Endometrial microvascular endothelial cells (primary cell): ENCODE results near the gene GREB1. TPM values are rescaled to one million over a fixed set of nuclear protein-coding genes. Genes with fewer than 3 reads are reported as not detected.

Source experiments
- in situ Hi-C: cut with HindIII; loops from 2 replicates; pipeline ENCODE4 v1.10.0; 2017; ENCODE audit warnings: low sequenced_read_pairs, low pct_unique_long_range_greater_than_20kb; ENCODE audit errors: inconsistent ontology term
- total RNA-seq: library from RNA; depleted of rRNA; stranded (reverse); fragments of >200 nt; gene quantifications from one replicate; pipeline ENCODE4 v1.2.3, GENCODE V29; 2015; ENCODE audit errors: inconsistent ontology term

The GREB1 gene
- total RNA-seq, 1 donor from 2014 or later = not detected

GRCh38 chr2:11617527-11617926, 83.7 kb downstream of the GREB1 start:
- in situ Hi-C loops = no loop called here

DNA sequence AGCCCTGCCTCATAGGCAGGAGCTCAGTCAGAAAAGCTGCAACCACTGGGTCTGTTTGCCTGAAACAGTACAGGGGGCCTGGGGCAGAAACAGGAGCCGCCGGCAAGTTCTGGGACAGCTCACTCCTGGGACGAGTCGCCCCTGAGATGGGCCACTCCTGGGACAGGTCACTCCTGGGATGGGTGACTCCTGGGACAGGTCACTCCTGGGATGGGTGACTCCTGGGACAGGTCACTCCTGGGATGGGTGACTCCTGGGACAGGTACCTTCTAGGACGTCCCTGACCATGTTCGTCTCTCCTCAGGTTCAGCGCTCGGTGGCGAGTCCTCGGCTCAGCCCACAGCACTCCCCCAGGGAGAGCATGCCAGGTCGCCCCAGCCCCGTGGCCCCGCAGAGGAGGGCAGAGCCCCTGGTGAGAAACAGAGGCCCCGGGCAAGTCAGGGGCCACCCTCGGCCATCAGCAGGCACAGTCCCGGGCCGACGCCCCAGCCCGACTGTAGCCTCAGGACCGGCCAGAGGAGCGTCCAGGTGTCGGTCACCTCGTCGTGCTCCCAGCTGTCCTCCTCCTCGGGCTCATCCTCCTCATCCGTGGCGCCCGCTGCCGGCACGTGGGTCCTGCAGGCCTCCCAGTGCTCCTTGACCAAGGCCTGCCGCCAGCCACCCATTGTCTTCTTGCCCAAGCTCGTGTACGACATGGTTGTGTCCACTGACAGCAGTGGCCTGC, 84.3 kb downstream of the GREB1 start:
- in situ Hi-C loops = no loop called here

DNA sequence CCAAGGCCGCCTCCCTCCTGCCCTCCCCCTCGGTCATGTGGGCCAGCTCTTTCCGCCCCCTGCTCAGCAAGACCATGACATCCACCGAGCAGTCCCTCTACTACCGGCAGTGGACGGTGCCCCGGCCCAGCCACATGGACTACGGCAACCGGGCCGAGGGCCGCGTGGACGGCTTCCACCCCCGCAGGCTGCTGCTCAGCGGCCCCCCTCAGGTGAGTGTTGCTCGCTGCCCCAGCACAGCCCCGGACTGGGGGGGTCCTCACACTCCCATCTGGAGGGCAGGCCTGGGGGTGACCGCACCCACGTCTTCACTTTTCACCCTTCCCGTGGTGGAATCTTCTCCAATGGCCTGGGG, 84.8 kb downstream of the GREB1 start:
- in situ Hi-C loops = no loop called here

- in situ Hi-C loops = no loop called here
Observed at GRCh38 chr2:11621410-11621809, 87.6 kb downstream of the GREB1 start.

DNA sequence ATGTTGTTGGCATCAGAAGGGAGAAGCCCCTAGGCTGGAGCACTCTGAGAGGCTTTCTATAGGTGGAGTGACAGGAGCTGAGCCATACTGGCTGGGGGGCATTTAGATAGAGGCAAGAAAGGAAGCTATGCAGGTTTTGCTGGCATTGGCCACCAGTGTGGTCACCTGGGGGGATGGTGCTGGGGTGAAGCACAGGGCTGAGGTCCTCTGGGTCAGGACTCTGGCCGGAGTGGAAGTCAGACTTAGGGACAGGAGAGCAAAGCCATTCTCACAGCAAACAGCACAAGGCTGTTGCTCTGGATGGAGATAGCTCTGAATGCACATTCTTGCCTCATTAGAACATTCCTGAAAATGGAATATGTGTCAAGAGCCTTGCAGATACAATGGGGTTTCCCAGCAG, 88.8 kb downstream of the GREB1 start:
- in situ Hi-C loops = no loop called here

DNA sequence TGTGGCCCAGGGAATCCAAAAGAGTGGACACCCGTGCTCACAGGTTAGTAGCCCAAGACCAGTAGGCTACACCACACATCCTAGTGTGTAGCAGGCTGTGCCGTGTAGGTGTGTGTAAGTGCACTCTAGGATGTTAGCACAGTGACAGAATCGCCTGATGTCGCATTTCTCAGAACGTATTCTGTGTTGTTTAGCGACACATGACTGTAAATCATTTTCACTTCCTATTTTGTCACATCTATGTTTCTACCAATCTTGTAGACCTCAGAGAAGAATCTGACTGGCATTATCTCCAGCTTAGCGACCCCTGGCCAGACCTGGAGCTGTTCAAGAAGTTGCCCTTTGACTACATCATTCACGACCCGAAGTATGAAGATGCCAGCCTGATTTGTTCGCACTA, 91.0 kb downstream of the GREB1 start:
- in situ Hi-C loops = no loop called here

DNA sequence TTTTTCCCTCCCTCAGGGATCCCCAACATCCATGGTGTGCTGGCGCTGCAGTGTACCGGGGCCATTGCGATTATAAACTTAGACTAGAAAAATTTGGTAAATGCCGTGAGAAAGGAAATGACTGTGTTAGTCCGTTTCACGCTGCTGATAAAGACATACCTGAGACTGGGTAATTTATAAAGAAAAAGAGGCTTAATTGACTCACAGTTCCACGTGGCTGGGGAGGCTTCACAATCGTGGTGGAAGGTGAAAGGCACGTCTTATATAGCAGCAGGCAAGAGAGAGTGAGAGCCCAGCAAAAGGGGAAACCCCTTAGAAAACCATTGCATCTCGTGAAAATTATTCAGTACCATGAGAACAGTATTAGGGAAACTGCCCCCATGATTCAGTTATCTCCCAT, 91.8 kb downstream of the GREB1 start:
- in situ Hi-C loops = no loop called here

DNA sequence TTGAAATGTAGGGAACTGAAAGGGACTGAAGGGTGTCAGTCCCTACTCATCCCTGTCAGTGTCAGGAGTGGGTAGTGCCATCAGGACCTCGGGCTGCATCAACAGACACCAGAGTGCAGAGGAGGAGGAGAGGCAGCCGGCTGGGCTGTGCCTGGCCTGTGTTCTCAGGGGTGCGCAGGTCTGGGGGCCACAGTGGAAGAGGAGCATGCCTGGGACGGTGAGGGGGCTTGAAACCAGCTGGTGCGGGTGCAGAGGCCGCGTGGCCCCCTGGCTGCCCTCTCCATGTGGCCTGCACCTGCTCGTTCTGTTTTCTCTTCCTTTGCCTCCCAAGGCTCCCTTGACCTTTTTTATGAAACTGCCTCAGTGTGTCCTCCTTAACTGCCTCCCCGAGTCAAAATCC, 94.8 kb downstream of the GREB1 start:
- in situ Hi-C loops = no loop called here

GRCh38 chr2:11629215-11629614, 95.4 kb downstream of the GREB1 start:
- in situ Hi-C loops = no loop called here

- in situ Hi-C loops = no loop called here
Observed at GRCh38 chr2:11629851-11630250, 96.0 kb downstream of the GREB1 start.

DNA sequence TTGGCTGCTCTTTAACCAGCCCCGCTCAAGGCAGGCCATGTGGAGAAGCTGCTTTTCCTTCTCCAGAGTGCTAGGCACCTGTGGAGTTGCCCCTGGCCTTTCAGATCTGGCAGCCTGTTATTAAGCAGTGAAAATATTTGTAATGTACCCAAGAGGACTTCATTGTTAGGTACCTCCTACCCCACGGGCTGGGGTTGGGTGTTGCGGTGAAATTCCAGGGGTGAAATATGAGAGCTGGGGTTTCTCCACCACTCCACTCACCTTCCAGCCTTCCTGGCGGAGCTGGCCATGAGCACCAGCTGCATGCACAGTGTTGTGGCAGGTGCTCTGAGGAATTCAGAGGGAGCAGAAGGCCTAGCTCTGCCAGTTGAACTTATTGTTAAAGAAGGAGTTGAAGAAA, 97.0 kb downstream of the GREB1 start:
- in situ Hi-C loops = no loop called here

DNA sequence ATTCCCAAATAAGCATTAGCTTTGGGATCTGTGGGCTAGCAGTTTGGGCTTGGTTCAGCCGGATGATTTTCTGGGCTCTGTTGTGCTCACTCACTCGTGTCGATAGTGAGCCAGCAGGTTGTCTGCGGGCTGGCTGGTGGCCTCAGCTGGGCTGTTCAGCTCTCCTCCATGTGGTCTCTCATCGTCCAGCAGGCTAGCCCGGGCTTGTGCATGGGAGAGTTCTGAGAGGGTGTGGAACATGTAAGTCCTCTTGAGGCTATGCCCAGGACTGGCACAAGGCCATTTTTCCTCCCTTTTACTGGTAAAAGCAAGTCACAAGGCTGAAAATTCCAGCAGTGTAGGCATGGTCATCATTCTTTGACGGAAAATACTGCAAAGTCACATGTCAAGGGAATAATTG, 97.6 kb downstream of the GREB1 start:
- in situ Hi-C loops = no loop called here

- in situ Hi-C loops = no loop called here
Observed at GRCh38 chr2:11633923-11634478, 100.2 kb downstream of the GREB1 start.

DNA sequence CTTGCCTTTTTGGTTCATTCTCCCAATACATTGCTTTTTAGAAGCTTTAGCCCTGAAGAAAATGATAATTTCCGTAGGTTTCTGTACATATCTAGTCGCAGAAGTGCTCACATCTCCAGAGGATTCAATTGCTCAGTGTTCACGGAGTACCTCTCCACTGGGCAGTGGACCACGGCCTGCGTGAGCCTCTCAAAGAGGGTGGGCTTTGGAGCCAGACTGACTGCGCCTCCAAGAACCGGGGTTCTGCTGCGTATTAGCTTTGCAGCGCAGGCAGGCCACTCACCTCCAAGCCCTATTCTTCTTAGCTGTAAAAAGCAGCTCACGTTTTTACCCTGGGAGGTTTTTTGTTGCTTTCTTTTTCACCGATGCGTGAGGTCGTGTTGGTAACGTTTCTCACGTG, 100.7 kb downstream of the GREB1 start:
- in situ Hi-C loops = no loop called here

GRCh38 chr2:11635141-11635540, 101.3 kb downstream of the GREB1 start:
- in situ Hi-C loops = no loop called here

DNA sequence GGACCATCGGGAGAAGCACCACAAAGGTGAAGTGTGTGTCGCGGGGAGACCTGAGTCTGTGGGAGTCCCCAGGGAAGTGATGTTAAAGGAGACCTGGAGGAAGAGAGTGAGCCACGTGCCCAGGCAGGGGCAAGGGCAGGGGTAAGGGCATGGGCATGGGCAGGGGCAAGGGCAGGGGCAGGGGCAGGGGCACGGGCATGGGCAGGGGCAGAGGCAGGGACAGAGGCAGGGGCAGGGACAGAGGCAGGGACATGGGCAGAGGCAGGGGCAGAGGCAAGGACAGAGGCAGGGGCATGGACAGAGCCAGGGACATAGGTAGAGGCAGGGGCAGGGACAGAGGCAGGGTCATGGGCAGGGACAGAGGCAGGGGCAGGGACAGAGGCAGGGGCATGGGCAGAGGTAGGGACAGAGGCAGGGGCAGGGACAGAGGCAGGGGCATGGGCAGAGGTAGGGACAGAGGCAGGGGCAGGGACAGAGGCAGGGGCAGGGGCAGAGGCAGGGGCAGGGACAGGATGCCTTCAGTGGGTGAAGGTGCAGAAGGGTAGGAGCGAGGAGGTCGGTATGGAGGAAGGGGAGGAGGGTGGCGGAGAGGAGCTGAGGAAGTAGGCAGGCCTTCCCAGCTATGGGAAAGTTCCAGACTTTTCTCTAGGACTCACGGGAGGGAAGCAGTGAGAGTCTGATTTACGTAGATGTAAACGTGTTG, 102.9 kb downstream of the GREB1 start:
- in situ Hi-C loops = no loop called here

GRCh38 chr2:11637546-11637945, 103.7 kb downstream of the GREB1 start:
- in situ Hi-C loops = no loop called here

GRCh38 chr2:11639503-11639902, 105.7 kb downstream of the GREB1 start:
- in situ Hi-C loops = no loop called here

- in situ Hi-C loops = no loop called here
Observed at GRCh38 chr2:11640132-11640531, 106.3 kb downstream of the GREB1 start.

DNA sequence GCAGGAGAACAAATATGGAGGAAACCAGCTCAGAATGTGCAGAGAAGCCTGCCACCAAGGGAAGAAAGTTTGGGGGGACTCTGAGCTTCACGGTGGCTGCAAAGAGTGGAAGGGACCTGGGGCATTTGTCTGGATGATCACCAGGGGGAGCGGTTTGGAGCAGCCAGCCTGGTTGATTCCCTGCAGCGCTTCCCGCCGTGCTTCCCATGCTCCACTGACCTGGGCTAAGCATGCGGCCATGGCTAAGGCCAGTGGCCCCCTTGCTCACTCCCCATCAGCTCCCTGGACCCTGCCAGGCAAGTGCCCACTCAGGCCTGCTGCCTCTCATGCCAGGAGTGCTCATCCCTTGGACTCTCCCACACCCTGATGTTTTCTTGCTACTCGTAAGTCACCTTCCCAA, 109.1 kb downstream of the GREB1 start:
- in situ Hi-C loops = no loop called here
